ENCODE data around the gene PRPF38A. TPM values are rescaled to one million over a fixed set of nuclear protein-coding genes. Genes with fewer than 3 reads are reported as not detected.

Gene PRPF38A
- total RNA-seq (10 to 100 TPM; 78.3 to 89.1 TPM), polyA plus RNA-seq (10 to 100 TPM; 31.2 to 36.5 (median 35.5) TPM), total RNA-seq (71.4 to 101 (median 87.5) reads per million in 6 experiments)

- ATAC-seq (peak; percentile 93), DNase-seq (peak; percentile 89 to 98 (median 96))
- POLR2A ChIA-PET = interaction anchor here (0.6 to 3.0 kb wide), 20 partner anchors 9 to 349 kb away, joined by 3 to 51 read pairs (median 4); partner anchors contain the start of genes BTF3L4, CC2D1B, SHISAL2A and TUT4
- peak within 1 kb of the TSS; percentile 93 to 99 (median 99) for H3K27ac Mint-ChIP-seq
- H3K4me3 Mint-ChIP-seq = peak within 1 kb of the TSS; percentile 97 to 100 (median 99)
- peaks cover 0 to 36% (median 12%) of the 10 kb centered on the region in 3 donors for H3K36me3 Mint-ChIP-seq
- no peaks in the 10 kb centered on the region for H3K9me3 Mint-ChIP-seq
- H3K27me3 Mint-ChIP-seq = no peaks in the 10 kb centered on the region
- H3K4me1 Mint-ChIP-seq = peaks cover 13 to 46% (median 42%) of the 10 kb centered on the region in 4 donors
These were observed at the start of gene PRPF38A, which contains the start of gene ORC1 for GRCh38 chr1:52404116-52404974. Gene PRPF38A (plus strand): TSS chr1:52404602. CDS start chr1:52404750, 148 bp downstream. Gene ORC1 (minus strand): TSS chr1:52404423. CDS start chr1:52402223, 2,200 bp downstream.

- Mint-ChIP-seq H3K4me3 (peak overlapping the region in 1 of 10 donors; percentile 20), H3K9me3 (no peaks in the 10 kb centered on the region), H3K36me3 (peaks cover 0 to 92% (median 9%) of the 10 kb centered on the region in 3 donors), H3K27ac (peak overlapping the region in 2 of 10 donors; percentile 36 to 39), H3K4me1 (peaks cover 0 to 5% (median 5%) of the 10 kb centered on the region in 4 donors), H3K27me3 (no peaks in the 10 kb centered on the region)
- POLR2A ChIA-PET = no interaction called here
- DNase-seq (no peak), ATAC-seq (no peak)
These were observed 49.0 kb upstream of the PRPF38A start for GRCh38 chr1:52355436-52355835.

DNA sequence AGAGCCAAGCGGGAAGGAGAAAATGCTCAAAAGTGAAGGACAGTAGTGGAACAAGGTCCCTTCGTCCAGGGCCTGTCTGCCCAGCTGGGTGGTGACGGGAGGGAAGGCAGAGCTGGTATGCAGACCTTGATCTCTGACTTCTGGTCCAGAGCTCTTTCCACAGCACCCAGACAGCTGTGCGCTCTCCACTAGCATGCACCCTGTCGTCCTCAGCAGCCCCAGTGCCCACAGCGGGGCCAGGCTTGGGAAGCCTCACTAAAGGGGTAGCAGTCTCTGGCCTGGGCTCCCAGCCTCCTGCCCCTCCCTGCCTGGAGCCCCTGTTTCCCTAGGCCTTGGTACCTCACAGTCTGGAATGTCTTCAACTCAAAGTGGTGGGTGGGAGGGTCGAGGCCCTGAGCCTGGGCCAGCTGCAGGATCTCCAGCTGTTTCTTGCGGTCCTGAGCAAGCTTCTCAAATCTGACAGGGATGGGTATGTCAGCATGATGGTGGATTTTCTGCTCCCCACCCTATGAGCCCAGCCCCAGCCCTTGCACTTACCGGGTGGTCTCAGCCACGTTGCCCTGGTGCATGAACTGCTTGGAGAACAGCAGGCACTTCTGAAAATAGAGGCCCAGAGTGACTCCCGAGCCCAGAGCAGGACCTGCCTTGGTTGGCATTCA lies 48.4 kb upstream of the PRPF38A start:
- H3K27me3 Mint-ChIP-seq = no peaks in the 10 kb centered on the region
- peak overlapping the region in 3 of 10 donors; percentile 17 to 39 (median 26) for H3K27ac Mint-ChIP-seq
- POLR2A ChIA-PET = no interaction called here
- peaks cover 0 to 95% (median 9%) of the 10 kb centered on the region in 3 donors for H3K36me3 Mint-ChIP-seq
- no peak overlapping the region for H3K4me3 Mint-ChIP-seq
- ATAC-seq (no peak), DNase-seq (no peak)
- H3K9me3 Mint-ChIP-seq = no peaks in the 10 kb centered on the region
- peaks cover 0 to 5% (median 5%) of the 10 kb centered on the region in 4 donors for H3K4me1 Mint-ChIP-seq

DNA sequence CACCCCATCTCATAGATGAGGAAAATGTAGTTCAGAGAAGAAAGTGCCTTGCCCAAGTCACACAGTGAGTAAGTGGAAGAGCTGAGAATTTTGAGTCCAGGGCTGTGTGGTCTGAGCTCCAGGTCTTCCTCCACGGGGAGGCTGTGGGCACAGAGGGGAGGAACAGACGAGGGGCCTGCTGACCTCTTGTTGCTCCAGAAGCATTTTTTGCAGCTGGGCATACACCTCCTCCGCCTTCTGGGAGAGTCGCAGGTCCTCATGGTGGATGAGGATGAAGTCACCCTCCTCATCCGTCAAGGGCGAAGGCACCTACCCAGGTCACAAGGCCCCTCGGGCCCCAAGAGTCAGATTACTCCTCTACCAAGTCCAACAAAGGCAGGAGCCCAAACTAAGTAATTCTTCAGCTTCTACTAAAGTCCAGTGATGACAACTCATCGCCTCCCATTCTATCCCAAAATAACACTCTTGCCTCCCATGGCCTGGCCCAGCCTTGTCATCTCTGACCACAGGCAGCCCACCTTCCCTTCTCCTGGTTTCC lies 47.5 kb upstream of the PRPF38A start:
- Mint-ChIP-seq H3K4me3 (no peak overlapping the region), H3K27me3 (no peaks in the 10 kb centered on the region), H3K9me3 (no peaks in the 10 kb centered on the region), H3K4me1 (peaks cover 4 to 11% (median 9%) of the 10 kb centered on the region in 4 donors), H3K27ac (peak overlapping the region in 5 of 10 donors; percentile 21 to 50 (median 39)), H3K36me3 (peaks cover 0 to 98% (median 8%) of the 10 kb centered on the region in 3 donors)
- POLR2A ChIA-PET = no interaction called here
- ATAC-seq (no peak), DNase-seq (no peak)

DNA sequence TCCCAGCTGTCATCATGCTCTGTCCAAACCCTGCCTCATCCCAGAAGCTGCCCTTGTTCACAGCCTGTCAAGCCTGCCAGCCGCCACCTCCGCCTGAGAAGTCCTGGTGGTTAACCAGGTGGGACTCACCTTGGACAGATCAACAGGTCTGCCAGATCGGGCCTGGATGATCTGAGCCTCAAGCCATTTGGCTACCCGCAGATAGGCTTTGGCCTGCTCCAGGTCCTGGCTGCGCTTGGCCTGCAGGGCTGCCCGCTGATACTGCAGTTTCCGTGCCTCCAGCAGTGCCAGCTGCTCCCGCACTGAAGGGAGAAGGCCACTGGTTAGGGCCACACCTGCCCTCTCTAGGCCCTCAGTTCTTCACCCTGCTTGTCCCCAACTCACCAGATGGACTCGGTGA lies 47.0 kb upstream of the PRPF38A start:
- POLR2A ChIA-PET = interaction anchor here (1.1 kb wide), 1 partner anchor 11 kb away, joined by 3 read pairs; no protein-coding TSS in a partner anchor
- no peak for ATAC-seq
- H3K36me3 Mint-ChIP-seq = peaks cover 0 to 99% (median 8%) of the 10 kb centered on the region in 3 donors
- DNase-seq = no peak
- H3K9me3 Mint-ChIP-seq = no peaks in the 10 kb centered on the region
- peak overlapping the region in 4 of 10 donors; percentile 17 to 61 (median 34) for H3K27ac Mint-ChIP-seq
- H3K4me1 Mint-ChIP-seq = peaks cover 4 to 14% (median 10%) of the 10 kb centered on the region in 4 donors
- H3K27me3 Mint-ChIP-seq = no peaks in the 10 kb centered on the region
- no peak overlapping the region for H3K4me3 Mint-ChIP-seq

DNA sequence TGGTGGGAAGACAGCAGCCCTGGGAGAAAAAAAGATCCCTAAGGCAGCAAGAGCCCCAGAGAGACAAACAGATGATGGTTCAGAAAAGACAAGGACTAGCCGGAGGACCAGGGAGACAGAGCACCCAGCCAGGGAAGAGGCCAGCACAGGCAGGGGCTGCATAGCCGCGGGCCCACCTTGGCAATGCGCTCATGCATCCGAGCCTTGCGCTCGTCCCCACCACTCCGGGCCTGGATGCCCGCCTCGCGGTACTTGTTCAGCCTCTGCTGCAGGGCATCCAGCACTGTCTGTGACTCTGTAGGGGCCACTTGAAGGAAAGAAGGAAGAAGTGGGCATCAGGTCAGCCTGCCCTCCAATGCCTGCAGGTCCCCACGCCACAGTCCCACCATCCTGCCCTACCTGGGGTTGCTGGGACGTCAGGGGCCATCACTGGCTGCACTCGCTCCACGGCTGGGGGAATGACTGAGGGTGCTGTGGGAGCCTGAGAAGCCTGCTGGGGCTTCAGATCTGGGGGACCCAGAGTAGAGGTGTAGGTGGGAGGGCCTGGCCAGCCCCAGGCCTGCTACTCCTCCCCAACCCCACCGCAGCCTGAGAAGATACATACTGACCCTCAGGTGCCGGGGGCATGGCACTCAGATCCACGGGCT lies 45.4 kb upstream of the PRPF38A start:
- ATAC-seq (no peak), DNase-seq (no peak)
- POLR2A ChIA-PET = no interaction called here
- peaks cover 0 to 94% (median 12%) of the 10 kb centered on the region in 3 donors for H3K36me3 Mint-ChIP-seq
- peaks cover 7 to 27% (median 18%) of the 10 kb centered on the region in 4 donors for H3K4me1 Mint-ChIP-seq
- H3K27ac Mint-ChIP-seq = peak overlapping the region in 3 of 10 donors; percentile 46 to 77 (median 61)
- H3K27me3 Mint-ChIP-seq = no peaks in the 10 kb centered on the region
- no peaks in the 10 kb centered on the region for H3K9me3 Mint-ChIP-seq
- no peak overlapping the region for H3K4me3 Mint-ChIP-seq

- H3K4me3 Mint-ChIP-seq = no peak overlapping the region
- H3K27me3 Mint-ChIP-seq = no peaks in the 10 kb centered on the region
- peaks cover 0 to 89% (median 12%) of the 10 kb centered on the region in 3 donors for H3K36me3 Mint-ChIP-seq
- H3K4me1 Mint-ChIP-seq = peaks cover 12 to 36% (median 28%) of the 10 kb centered on the region in 4 donors
- no peak for DNase-seq
- POLR2A ChIA-PET = interaction anchor here (0.6 kb wide), 1 partner anchor 8 kb away, joined by 7 read pairs; no protein-coding TSS in a partner anchor
- no peaks in the 10 kb centered on the region for H3K9me3 Mint-ChIP-seq
- peak overlapping the region in 5 of 10 donors; percentile 25 to 64 (median 54) for H3K27ac Mint-ChIP-seq
- ATAC-seq = no peak
These were observed 44.5 kb upstream of the PRPF38A start for GRCh38 chr1:52359676-52360594.

DNA sequence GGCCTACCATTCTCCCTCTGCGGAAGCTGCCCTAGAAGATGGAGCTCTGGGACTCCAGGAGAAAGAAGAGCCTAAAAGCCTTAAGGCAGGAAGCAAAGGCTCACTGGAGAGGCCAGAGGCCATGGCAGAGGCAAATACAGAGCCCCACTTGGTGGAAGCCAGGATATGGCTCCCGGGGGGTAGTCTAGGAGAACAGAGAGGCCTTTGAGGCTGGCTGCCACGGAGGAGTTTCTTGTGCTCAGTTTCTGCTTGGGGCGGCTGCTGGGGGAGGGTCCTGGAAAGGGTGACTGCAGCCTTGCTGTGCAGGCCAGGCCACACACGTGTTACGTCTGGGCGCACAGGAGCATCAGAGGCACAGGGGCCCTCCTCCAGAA lies 43.8 kb upstream of the PRPF38A start:
- no peaks in the 10 kb centered on the region for H3K27me3 Mint-ChIP-seq
- POLR2A ChIA-PET = no interaction called here
- H3K4me3 Mint-ChIP-seq = no peak overlapping the region
- peaks cover 0 to 83% (median 12%) of the 10 kb centered on the region in 3 donors for H3K36me3 Mint-ChIP-seq
- H3K27ac Mint-ChIP-seq = peak overlapping the region in 2 of 10 donors; percentile 25 to 64
- ATAC-seq (no peak), DNase-seq (no peak)
- H3K9me3 Mint-ChIP-seq = no peaks in the 10 kb centered on the region
- H3K4me1 Mint-ChIP-seq = peaks cover 11 to 42% (median 33%) of the 10 kb centered on the region in 4 donors

DNA sequence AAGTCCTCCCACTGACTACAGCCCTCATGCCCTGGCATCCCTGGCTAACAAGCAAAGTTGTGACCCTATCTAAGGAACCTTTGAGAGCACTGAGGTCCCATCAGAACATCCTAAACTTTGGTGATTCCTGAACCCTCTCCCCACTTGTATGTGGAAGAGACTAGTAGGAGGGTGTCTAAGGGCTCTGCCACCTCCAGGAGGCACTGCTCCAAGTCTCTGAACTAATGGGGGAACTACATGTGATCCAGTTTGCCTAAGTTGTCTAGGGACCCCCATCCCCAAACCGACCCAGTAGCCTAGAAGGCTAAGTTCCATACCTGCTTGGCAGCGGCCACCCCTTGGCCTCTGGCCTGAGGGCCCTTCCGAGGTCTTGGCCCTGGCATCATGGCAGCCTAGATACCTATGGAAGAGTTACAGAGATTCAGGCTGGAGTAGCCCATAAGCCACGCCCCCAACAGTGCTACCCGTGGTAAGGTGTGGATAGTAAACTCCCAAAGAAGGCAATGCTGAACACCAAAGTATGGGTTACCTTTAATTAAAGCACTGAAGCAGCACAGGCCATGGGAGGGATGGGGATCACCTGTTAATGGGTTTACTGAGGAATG lies 40.1 kb upstream of the PRPF38A start:
- DNase-seq = no peak
- H3K27me3 Mint-ChIP-seq = no peaks in the 10 kb centered on the region
- peak overlapping the region; percentile 76 to 97 (median 94) for H3K4me3 Mint-ChIP-seq
- no peak for ATAC-seq
- H3K27ac Mint-ChIP-seq = peak overlapping the region; percentile 56 to 96 (median 80)
- H3K4me1 Mint-ChIP-seq = peaks cover 18 to 61% (median 51%) of the 10 kb centered on the region in 4 donors
- peaks cover 0 to 45% (median 7%) of the 10 kb centered on the region in 3 donors for H3K36me3 Mint-ChIP-seq
- H3K9me3 Mint-ChIP-seq = no peaks in the 10 kb centered on the region
- POLR2A ChIA-PET = interaction anchor here (0.7 to 2.5 kb wide), 4 partner anchors 32 to 308 kb away, joined by 3 to 8 read pairs (median 6); partner anchors contain the start of genes BTF3L4 and TUT4

DNA sequence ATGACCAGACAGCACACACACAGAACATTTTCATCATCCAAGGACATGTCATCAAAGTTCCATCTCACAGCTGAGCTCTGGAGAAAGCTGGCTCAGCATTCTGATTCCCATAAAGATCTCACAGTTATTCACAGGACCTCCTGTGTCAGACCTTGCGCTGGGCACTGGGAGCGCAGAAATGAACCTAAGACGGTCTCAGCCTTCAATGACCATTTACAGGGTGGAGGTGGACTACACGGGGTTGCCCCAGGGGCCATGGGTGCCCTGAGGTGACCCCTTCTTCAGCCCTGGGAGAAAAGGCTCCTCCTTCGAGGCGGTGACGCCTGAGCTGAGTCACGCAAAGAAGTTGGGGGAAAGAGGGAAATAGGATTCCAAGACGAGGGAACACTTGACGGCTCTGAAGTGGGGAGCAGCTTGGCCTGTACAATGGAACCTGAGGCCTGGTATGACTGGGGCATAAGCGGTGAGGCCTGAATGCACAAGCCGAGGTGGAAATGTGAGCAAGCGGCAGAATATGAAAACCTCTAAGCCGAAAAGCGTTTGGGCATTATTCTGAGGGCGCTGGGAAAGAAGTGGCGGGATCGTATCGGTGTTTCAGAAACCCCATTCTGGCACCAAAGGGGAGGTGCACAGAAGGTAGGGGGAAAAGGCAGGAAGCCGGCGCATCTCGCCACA lies 39.2 kb upstream of the PRPF38A start:
- Mint-ChIP-seq H3K9me3 (no peaks in the 10 kb centered on the region), H3K4me1 (peaks cover 18 to 61% (median 51%) of the 10 kb centered on the region in 4 donors)

More for the DNA sequence above, 39.2 kb upstream of the PRPF38A start:
- Mint-ChIP-seq H3K36me3 (peaks cover 0 to 37% (median 4%) of the 10 kb centered on the region in 3 donors), H3K4me3 (peak overlapping the region; percentile 90 to 97 (median 95)), H3K27me3 (no peaks in the 10 kb centered on the region), H3K27ac (peak overlapping the region; percentile 92 to 97 (median 96))
- DNase-seq (no peak), ATAC-seq (no peak)
- POLR2A ChIA-PET = interaction anchor here (0.6 to 5.0 kb wide), 12 partner anchors 12 to 361 kb away, joined by 3 to 51 read pairs (median 4); partner anchors contain the start of genes BTF3L4, ORC1, PRPF38A and TUT4
